ENCODE results near the gene KCNJ6.

DNA sequence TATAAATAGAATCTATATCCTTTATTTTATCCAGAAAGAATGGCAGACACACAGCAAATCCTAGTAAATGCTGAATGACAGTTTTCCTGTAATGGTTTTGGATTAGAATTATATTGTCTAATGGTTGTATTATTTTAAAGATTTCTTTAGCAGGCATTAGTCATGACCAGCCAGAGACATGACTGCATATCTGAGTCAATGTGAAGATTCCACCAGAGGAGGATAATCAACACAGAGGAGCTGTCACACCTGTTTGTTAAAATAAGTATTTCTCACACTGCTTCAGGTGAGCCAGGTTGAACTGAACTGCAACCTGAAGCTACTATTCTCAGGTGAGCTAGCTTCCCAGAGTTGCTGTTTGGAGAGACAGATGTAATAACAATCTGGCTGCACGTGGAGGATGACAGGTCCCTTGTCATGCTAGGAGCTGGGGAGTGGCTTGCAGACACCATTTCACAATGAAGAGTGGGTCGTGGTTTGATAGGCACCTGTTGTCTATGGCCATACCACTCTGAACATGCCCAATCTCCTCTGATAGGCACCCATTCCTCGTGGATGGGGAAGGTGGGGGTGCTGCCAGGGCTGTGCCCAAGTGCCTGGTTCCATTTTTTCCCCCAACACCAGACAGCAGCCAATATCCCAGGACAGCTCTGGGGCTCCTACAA lies 94.3 kb downstream of the KCNJ6 start:
- TF ChIP-seq POLR2A (IDR thresholded peaks at IDR 0.05; ENCODE audit: control extremely low read depth in 1 of 2, low read depth in 2 of 2, low read length in 2 of 2) (no peak), TCF12 (IDR thresholded peaks at IDR 0.05; ENCODE audit: low read depth, low read length) (no peak), CEBPB (IDR thresholded peaks at IDR 0.05; ENCODE audit: low read depth, low read length) (no peak), POLR2AphosphoS5 (IDR thresholded peaks at IDR 0.05; ENCODE audit: low read depth, low read length) (no peak), SIRT6 (IDR thresholded peaks at IDR 0.05; ENCODE audit: low read length) (no peak), RAD21 (IDR thresholded peaks at IDR 0.05 in 1 of 2, conservative IDR thresholded peaks at IDR 0.05 in 1 of 2; ENCODE audit: low read depth in 2 of 2, low read length in 2 of 2) (no peak), NRF1 (IDR thresholded peaks at IDR 0.05; ENCODE audit: low read depth, low read length) (no peak), PHF8 (conservative IDR thresholded peaks at IDR 0.05; ENCODE audit: low read depth, low read length) (no peak), SIN3A (conservative IDR thresholded peaks at IDR 0.05 in 1 of 2, IDR thresholded peaks at IDR 0.05 in 1 of 2; ENCODE audit: low read depth in 1 of 2, low read length in 2 of 2) (no peak), HDAC2 (IDR thresholded peaks at IDR 0.05; ENCODE audit: borderline replicate concordance in 1 of 2, low read depth in 2 of 2, low read length in 2 of 2) (no peak)
- TF ChIP-seq, protein P1, sequence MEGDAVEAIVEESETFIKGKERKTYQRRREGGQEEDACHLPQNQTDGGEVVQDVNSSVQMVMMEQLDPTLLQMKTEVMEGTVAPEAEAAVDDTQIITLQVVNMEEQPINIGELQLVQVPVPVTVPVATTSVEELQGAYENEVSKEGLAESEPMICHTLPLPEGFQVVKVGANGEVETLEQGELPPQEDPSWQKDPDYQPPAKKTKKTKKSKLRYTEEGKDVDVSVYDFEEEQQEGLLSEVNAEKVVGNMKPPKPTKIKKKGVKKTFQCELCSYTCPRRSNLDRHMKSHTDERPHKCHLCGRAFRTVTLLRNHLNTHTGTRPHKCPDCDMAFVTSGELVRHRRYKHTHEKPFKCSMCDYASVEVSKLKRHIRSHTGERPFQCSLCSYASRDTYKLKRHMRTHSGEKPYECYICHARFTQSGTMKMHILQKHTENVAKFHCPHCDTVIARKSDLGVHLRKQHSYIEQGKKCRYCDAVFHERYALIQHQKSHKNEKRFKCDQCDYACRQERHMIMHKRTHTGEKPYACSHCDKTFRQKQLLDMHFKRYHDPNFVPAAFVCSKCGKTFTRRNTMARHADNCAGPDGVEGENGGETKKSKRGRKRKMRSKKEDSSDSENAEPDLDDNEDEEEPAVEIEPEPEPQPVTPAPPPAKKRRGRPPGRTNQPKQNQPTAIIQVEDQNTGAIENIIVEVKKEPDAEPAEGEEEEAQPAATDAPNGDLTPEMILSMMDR (IDR thresholded peaks at IDR 0.05; ENCODE audit: control extremely low read depth in 1 of 3, insufficient read depth in 1 of 3, low read depth in 1 of 3, low read length in 3 of 3): no peak
